ENCODE results near the gene BICC1. TPM values are rescaled to one million over a fixed set of nuclear protein-coding genes. Genes with fewer than 3 reads are reported as not detected.

Gene BICC1
- total RNA-seq, 1 experiment from 2014 or later, result 0.57 TPM

GRCh38 chr10:58465629-58466028 lies 47.0 kb upstream of the BICC1 start:
- DNase-seq, result no peak
- Histone ChIP-seq H3K79me2 (ENCODE audit: insufficient read depth, low read length) (no peaks in the 10 kb centered on the region), H3K4me1 (ENCODE audit: insufficient read depth, low read length) (no peaks in the 10 kb centered on the region), H3T11ph (ENCODE audit: low read length) (no peak overlapping the region), H3K4ac (ENCODE audit: low read depth, low read length) (no peak overlapping the region), H3K9ac (ENCODE audit: extremely low read depth, insufficient read length, low read length) (no peak overlapping the region), H3K23ac (ENCODE audit: insufficient read length, low read depth, low read length) (no peak overlapping the region), H2AFZ (ENCODE audit: low read length) (no peak overlapping the region), H4K20me1 (ENCODE audit: control insufficient read depth, insufficient read depth, insufficient read length) (no peaks in the 10 kb centered on the region), H3K79me1 (ENCODE audit: insufficient read depth, low read depth, low read length, poor library complexity, severe bottlenecking) (no peaks in the 10 kb centered on the region), H2BK15ac (ENCODE audit: low read depth, low read length) (no peak overlapping the region), H3K14ac (ENCODE audit: insufficient read depth, low read length) (no peak overlapping the region), H3K56ac (ENCODE audit: insufficient read length, low read depth, low read length) (no peak overlapping the region), H3K23me2 (ENCODE audit: insufficient read length, low read depth, low read length, poor library complexity, severe bottlenecking) (no peaks in the 10 kb centered on the region), H2BK5ac (ENCODE audit: insufficient read length, low read length) (no peak overlapping the region), H4K91ac (ENCODE audit: insufficient read length, low read depth, low read length) (no peak overlapping the region), H2BK12ac (ENCODE audit: insufficient read length, low read depth, low read length) (no peak overlapping the region), H4K8ac (replicated peaks; ENCODE audit: insufficient read length, low read depth, low read length) (no peak overlapping the region), H3K27me3 (ENCODE audit: insufficient read depth, low read length) (no peaks in the 10 kb centered on the region), H3K18ac (ENCODE audit: insufficient read length, low read depth, low read length) (no peak overlapping the region), H2AK5ac (ENCODE audit: insufficient read length, low read length) (no peak overlapping the region), H3K4me2 (ENCODE audit: insufficient read depth, insufficient read length, low read length) (no peak overlapping the region), H3K27ac (ENCODE audit: insufficient read length, low read depth, low read length) (no peak overlapping the region), H2BK120ac (ENCODE audit: low read depth, low read length, poor library complexity, severe bottlenecking) (no peak overlapping the region), H2BK20ac (ENCODE audit: low read depth, low read length, poor library complexity, severe bottlenecking) (no peak overlapping the region), H3K9me3 (ENCODE audit: control insufficient read depth, low read depth, low read length) (no peaks in the 10 kb centered on the region), H4K5ac (ENCODE audit: insufficient read length, low read depth, low read length) (no peak overlapping the region)
- peaks cover 15% of the 10 kb centered on the region in 2 experiments for H3K9me3 Mint-ChIP-seq
- H3K27me3 Mint-ChIP-seq (ENCODE audit: low read depth), result no peaks in the 10 kb centered on the region
- H3K4me1 Mint-ChIP-seq, result 0 out of 4 replicates have a peak, but pooled peaks cover 0 to 2% of the 10 kb centered on the region in 2 experiments
- no peak for TF ChIP-seq CTCF (conservative IDR thresholded peaks at IDR 0.05)
- no peak overlapping the region for H3K4me3 Mint-ChIP-seq
- no CpG with 5 or more reads among the region's 4 CpGs for WGBS (ENCODE audit: extremely low coverage, insufficient read length, low lambda C conversion rate)
- peaks cover 3 to 9% (median 5%) of the 10 kb centered on the region in 3 experiments for H3K36me3 Mint-ChIP-seq (ENCODE audit: insufficient read depth in 1 of 3, low read depth in 3 of 3)
- no peak overlapping the region for H3K27ac Mint-ChIP-seq

Measured in H9 (cell line).